Measurements from ENCODE around the gene RTKN.

The RTKN gene

DNA sequence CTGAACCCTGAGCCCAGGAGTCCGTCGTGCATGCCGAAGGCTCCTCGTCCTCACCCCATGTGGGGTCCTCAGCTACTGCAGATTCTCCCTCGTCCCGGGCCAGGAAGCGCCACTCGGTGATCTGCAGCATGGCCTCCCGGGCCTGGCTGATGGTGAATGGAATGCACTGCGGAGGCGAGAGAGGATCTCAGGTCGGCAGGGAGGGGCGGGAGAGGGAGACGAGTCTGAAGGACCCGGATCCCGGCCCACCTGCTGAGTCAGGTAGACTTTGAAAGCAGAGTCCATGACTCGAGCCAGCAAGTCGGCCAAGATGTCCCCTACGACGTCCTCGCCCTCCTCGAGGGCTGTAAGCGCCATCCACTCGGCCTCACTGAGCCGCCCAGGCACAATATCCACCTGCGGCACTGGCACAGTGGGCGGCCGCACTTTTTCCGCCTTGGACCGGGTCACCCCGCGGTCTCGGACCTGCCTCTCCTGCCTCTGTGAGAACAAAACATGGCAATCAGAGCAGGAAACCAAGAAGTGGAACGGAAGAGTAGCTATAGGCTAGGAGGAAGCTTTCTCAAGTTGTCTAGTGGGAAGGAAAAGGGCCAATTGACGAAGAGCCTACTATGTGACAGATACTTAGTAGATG lies 25.9 kb downstream of the RTKN start:
- no peak for DNase-seq

DNA sequence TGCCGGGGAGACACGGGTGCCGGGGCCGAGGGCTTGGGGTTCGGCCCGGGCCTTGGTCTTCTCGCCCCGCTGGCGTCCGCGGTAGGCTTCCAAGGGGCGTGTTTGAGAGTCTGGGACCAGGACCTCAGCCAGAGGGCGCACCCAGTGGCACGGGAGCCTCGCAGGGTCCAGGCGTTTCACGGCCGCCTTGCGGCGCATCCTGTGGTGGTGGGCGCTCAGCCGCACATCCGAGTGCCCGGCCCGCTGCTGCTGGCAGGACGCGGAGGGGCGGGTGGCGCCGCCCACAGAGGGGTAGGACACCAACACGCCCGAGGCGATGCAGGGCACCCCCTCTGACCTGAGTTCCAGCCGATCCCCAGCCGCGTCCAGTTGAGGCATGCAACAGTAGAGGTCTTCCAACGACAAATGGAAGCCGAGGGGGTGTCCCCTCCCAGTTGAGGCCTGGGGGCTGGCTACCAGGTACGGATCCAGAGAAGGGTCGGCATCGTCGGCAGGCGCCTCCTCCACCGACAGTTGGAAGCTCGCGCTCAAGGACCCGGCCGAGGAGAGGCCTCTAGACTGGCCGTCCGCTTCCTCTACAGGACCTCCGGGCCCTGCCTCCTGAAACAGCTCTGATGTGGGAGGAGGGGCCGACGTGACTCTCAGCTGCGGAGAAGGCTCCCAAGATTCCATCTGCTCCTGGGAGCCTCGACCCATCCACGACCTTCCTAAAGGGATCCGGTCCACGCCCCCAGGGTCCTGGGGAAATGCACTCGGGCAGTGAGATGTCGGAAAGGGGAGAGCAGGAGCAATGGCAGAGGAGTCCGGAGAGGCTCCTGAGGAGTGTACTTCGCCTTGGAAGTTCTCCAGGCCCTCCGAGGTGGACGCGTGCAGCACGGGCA lies 26.6 kb downstream of the RTKN start:
- peak in 1 of 5 experiments; percentile 6 for DNase-seq

GRCh38 chr2:74414441-74414840 lies 27.3 kb downstream of the RTKN start:
- no peak for DNase-seq

DNA sequence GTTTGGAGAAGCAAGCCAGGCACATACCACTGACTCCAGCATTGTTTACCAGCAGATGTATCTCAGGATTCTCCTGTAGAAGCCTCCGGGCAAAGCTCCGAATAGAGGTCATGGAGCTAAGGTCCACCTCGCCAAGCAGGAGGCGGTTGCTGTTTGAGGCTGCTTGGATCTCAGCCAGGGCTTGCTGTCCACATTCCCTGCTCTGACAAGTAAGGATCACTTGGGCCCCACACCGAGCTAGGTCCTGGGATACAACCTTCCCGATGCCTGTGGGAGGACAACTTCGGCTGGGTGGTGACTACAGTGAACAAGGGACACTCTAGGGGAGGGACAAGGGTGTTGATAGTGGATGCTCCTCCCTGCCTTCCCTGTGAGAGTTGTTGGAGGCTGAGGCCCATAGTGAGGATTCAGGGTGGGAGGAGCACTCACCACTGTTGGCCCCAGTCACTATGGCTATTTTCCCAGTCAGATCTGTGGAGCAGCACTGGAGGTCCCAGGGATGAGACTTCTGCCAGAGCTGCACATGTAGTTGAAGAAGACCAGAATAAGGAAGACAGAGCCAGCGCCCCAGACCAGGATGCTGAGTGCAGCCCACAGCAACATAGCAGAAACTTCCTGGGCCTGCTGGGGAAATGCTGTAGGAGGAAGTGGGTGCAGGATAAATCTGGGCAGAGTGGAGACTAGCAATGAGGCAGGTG lies 28.6 kb downstream of the RTKN start:
- no peak for DNase-seq

- DNase-seq = no peak
Observed at GRCh38 chr2:74407682-74408081, 34.1 kb downstream of the RTKN start.

GRCh38 chr2:74406035-74406434 lies 35.7 kb downstream of the RTKN start:
- DNase-seq = no peak

- no peak for DNase-seq
Observed at GRCh38 chr2:74401891-74402290, 39.8 kb downstream of the RTKN start.

DNA sequence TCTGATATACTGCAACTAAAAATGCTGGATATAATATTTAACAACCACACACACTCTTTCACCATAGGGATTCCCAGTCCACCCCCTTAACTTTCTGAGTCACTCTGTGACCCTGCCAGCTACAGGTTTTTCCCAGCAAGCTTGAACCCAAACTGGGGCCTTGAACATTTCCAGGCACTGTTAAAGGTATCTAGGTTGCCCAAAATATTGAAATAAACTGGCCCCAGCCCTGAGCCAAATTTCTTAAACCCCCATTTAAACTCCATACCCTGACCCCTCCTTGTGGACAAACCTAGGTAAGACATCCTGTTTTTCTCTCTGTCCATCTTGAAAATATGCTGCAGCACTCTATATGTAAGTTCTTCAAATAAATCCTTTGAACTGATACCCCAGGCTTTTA lies 42.0 kb downstream of the RTKN start:
- DNase-seq = peak in 1 of 5 experiments; percentile 56

DNA sequence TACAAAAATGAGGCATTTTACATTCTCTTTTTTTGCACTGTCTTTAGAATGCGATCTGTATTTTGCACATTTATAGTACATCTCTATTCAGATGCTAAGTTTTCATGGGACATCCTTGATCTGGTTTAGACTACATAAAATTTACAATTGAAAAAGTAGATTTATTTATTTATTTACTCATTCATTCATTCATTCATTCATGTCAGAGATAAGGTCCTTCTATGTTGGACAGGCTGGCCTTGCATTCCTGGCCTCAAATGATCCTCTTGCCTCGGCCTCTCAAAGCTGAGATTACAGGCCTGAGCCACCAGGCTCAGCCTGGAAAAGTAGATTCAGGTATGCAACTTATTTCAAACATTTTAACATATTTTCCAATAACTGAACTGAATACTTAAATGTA lies 45.6 kb downstream of the RTKN start:
- no peak for DNase-seq

- DNase-seq = no peak
Observed at GRCh38 chr2:74393525-74393924, 48.2 kb downstream of the RTKN start.

DNA sequence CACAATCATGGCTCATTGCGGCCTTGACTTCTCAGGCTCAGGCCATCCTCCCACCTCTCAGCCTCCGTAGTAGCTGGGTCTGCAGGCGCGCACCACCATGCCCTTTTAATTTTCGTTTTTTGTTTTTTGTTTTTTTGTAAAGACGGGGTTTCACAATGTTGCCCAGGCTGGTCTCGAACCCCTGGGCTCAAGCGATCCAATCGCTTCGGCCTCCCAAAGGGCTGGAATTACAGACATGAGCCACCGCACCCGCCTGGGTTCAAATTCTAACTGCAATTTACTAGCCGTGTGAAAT lies 49.3 kb downstream of the RTKN start:
- no peak for DNase-seq

DNA sequence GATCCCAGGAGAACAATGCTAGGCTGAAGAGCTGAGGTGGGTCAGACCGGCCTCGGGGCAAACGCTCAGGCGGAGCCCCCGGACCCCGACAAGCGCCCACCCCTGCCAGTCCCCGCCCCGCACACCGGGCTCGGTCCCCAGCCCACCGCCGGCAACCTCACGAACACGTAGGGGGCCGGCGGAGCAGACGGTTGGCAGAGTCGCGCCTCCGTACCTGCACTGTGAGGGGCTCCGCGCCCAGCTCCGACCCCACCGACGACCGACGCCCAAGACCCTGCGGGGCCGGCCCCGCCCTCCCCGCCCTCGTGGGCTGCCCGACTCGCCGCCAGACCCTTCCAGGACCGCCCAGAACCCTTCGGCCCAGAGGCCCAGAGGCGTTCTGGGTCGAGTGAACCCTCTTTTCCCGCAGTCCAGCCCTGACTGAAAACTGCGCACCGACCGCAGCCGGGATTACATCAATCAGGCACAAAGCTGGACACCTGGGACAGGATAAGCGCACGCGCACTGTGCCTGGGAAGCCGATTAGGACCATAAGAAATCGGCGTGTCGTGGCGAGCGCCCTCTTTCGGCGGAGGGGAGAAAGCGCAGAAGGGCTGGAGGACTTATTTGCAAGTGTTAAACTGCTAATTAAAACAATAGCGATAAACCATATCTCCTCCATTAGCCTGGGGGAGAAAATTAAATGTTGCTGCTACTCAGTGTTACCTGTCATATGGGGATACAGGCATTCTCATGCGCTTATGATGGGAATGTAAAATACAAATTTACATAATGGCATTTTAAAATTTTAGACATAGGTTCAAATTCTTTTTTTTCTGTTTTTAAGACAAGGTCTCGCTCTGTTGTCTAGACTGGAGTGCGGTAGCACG lies 49.9 kb downstream of the RTKN start:
- DNase-seq = peak; percentile 88 to 96 (median 91)

- peak in 2 of 5 experiments; percentile 3 to 39 for DNase-seq
Observed at GRCh38 chr2:74391209-74391579, 50.5 kb downstream of the RTKN start.

DNA sequence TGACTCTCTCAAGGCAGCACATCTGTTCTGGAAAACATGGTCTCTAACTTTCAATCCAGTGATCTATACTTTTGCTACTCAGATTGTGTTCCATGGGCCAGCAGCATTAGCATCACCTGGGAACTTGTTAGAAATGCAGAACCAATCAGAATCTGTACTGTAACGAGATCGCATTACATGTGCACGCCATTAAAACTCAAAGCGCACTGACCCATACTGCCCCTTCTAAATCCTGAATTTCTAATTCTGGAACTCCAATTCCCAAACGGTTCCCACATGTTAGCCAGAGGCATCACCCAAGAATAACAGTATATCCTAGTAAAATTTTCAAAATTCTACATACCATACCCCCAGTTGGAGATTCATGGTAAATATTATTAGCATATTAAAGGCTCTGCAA lies 51.1 kb downstream of the RTKN start:
- DNase-seq = no peak

DNA sequence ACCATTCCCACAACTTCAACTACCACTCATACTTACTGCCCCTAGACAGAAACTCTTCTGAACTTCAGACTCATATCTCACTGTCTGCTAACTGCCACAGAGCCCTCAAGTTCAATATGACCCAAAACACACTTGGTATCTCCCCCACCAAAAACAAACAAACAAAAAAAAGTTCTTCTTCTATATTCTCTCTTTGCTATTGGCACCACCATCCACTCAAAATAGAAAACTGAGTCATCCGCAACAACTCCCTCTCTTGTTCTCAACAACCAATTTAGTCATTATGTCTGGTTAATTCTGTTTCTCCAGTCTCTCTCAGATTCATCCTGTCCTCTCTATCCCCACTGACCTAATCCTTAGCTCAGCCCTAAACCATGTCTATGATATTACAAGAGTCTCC lies 54.4 kb downstream of the RTKN start:
- peak in 1 of 5 experiments; percentile 23 for DNase-seq

DNA sequence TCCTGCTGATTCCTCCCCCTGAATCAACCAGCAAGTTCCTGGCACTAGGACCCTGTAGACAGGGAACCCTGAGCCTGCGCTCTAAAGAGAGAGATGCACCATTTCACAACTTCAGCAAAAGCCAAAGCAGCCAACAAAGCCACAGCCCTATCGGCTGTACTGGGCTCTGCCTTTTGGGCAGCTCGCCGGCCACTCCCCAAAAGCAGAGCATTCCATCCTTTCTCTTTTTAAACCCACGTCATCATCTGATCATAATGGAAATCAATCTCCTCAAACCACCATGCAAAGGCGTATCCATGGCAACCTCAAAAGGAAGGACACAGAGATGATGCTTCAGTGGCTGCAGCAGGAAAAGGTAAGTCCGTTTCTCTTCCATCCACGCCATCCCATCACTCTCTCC lies 56.3 kb downstream of the RTKN start:
- no peak for DNase-seq

DNA sequence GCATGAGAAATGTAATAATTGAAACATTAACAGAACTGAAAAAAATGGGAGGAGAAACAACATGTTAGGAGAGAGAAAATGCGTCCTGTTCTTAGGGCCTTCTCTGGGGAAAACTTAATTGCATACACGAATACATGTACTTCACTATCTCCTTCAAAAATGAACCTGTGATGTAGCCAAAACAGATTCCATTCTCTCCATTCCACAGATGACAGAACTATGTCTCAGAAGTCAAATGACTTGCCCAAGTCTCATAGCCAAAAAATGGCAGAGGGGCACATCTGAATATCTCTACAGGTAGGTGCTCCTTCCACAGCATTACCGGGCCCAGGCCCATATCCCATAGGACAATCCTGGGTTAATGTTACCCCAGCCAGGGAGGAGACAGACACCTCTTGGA lies 57.7 kb downstream of the RTKN start:
- no peak for DNase-seq

GRCh38 chr2:74383254-74383653 lies 58.5 kb downstream of the RTKN start:
- DNase-seq = no peak

DNA sequence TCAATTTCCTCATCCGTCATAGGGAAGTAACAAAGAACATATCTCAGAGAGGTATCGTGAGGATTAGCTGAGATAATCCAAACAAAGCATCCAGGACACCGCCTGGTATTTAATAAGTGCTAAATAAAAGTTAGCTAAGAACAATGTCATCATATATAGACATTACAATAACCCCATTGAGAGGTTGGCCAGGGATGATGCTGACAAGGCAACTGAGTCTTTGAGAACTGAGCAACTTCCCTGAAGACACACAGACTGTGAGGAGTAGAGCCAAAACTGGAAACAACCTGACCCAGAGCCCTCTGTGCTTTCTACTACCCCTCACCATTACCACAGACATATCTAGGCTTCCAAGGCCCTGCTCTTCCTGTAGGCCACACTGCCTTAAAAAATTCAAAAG lies 60.0 kb downstream of the RTKN start:
- DNase-seq = no peak

DNA sequence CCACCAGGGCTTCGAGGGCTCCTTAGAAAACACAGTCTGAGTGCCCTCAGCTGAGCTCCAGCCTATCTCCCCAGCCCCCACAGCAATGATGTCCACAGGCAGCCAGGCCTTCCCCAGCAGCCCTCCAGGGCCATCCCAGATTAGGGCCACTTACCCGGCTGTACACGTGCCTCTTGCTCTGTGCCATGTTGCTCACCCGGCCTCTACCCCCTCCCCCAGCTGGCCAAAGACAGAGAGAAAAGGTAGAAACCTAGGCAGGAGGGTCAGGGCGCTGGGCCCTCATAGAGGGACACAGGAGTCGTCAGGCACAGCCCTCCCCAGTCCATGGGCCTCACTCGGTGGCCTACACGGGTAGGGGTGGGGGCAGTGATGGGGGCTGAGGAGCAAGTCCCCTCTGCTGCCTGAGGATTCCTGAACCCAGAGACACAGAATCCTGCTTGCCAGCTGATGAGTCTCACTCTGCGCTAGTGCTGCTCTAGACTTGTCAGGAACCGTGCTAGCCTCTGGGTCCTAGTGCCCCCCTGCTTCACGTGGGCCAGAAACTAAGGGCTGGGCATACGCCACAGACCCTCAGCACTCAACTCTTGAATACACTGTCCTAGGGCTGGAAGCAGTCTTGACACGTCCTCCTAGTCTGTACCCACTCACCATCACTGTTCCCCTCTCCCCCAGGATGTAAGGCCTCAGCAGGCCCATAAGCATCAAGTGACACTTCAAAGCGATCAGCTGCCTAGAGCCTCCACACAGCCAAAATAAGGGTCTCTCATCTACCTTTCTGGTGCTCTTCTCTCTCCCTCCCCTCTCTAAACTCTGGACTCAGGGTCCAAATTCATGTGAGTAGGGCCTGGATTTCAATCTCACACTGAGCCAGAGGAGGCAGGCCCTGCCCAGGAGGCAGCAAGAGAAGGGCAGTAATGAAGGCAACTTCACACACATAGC lies 61.6 kb downstream of the RTKN start, which contains the start of gene DCTN1:
Gene DCTN1 (minus strand): TSS at position 461 of the 939 bp plus-strand sequence. CDS start 274 bp downstream, at position 187.
- DNase-seq = peak in 1 of 5 experiments; percentile 19

GRCh38 chr2:74378007-74378406 lies 63.7 kb downstream of the RTKN start:
- DNase-seq = no peak

DNA sequence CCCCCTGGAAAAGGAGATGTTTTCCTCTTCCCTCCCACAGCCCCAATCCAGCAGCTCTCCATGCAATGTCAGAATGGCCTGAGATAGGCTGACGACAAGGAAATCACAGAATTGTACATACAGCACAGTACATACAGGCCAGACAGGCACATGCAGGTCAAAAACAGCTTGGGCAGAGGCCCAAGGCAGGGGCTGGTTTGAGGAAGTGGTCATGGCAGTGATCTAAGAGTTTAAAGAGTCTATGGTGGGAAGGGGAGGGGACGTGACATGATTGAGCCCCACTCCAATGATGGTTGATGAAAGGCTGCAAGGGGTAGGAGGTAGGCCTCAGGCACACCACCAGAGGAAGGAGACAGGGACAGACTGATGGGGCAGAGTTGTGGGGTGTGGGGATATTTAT lies 65.9 kb downstream of the RTKN start:
- DNase-seq = no peak

All from T-helper 2 cell (primary cell).